Endothelial cell of umbilical vein (primary cell): ENCODE results near the gene MOB1A. TPM values are rescaled to one million over a fixed set of nuclear protein-coding genes. Genes with fewer than 3 reads are reported as not detected.

Source experiments
- BruUV-seq: library from RNA; stranded (reverse); fragments of 400-500 nt; replicated peaks from 2 replicates; lab custom pipeline; 2021; lab: Mats Ljungman, UMichigan
- CTCF ChIA-PET: fragments of 300-600, 350-600 bp; sonication (Branson Sonifier 250); formaldehyde crosslinking; loops from one replicate; lab custom pipeline; 2021; ENCODE audit warnings: antibody characterized with exemption, inconsistent platforms; lab: Charles Lee
- POLR2A ChIA-PET: fragments of 300-600, 350-600 bp; sonication (Branson Sonifier 250); formaldehyde crosslinking; loops from one replicate; lab custom pipeline; 2021; ENCODE audit warnings: antibody characterized with exemption, inconsistent platforms; lab: Charles Lee
- DNase-seq: peaks from one replicate; pipeline ENCODE4 v3.0.0-alpha.2; 2011; ENCODE audit warnings: low read depth, low spot score
- FAIRE-seq: peaks from 2 replicates; lab custom pipeline; 2011; peaks lifted over from hg19 to GRCh38; lab: Jason Lieb, UNC
- H2AFZ ChIP-seq: 2 replicates; pipeline ENCODE4 v1.6.0; 2012; ENCODE audit warnings: low read depth, low read length, control low read depth, inconsistent platforms
- H3K27ac ChIP-seq: 2 replicates; pipeline ENCODE4 v1.5.1; 2011; ENCODE audit warnings: low read depth, mild to moderate bottlenecking, control low read depth, low read length, moderate library complexity; ENCODE audit not compliant: insufficient read depth
- H3K27me3 ChIP-seq, 2 experiments: 2 replicates each; pipeline versions ENCODE4 v1.6.0 to v1.6.1; 2011; ENCODE audit warnings: low read length in 2 of 2, mixed read lengths in 1 of 2; ENCODE audit not compliant: control insufficient read depth in 2 of 2, insufficient read depth in 2 of 2
- H3K36me3 ChIP-seq, 2 experiments: 2 replicates in 1 of 2; 3 replicates in 1 of 2; pipeline ENCODE4 v1.5.1; 2011; ENCODE audit warnings: low read length in 2 of 2, mild to moderate bottlenecking in 1 of 2, moderate library complexity in 1 of 2; ENCODE audit not compliant: control insufficient read depth in 2 of 2, insufficient read depth in 2 of 2; ENCODE audit errors: extremely low read depth in 1 of 2
- H3K4me1 ChIP-seq: 3 replicates; pipeline ENCODE4 v1.5.1; 2011; ENCODE audit warnings: mild to moderate bottlenecking, low read length; ENCODE audit not compliant: control insufficient read depth, insufficient read depth; ENCODE audit errors: extremely low read depth
- H3K4me2 ChIP-seq: 2 replicates; pipeline ENCODE4 v1.6.1; 2011; ENCODE audit warnings: low read length, control low read depth, mixed read lengths; ENCODE audit not compliant: insufficient read depth
- H3K4me3 ChIP-seq, 3 experiments: fragments of 200-600 bp in 1 of 3; sonication (generic), shearing (Covaris generic) in 1 of 3; replicated peaks in 1 of 3; 2 replicates each; pipeline ENCODE4 v1.5.1; 2011 to 2016; ENCODE audit warnings: control low read depth in 3 of 3, low read length in 3 of 3, mild to moderate bottlenecking in 2 of 3, inconsistent platforms in 1 of 3, low read depth in 1 of 3, moderate library complexity in 1 of 3; ENCODE audit not compliant: insufficient read depth in 1 of 3
- H3K79me2 ChIP-seq: 2 replicates; pipeline ENCODE4 v1.6.0; 2012; ENCODE audit warnings: low read length, inconsistent platforms; ENCODE audit not compliant: control insufficient read depth, insufficient read depth
- H3K9ac ChIP-seq: replicated peaks from 2 replicates; pipeline ENCODE3; 2011; ENCODE audit warnings: low read length, control low read depth; ENCODE audit not compliant: insufficient read depth; ENCODE audit errors: extremely low read depth
- H3K9me1 ChIP-seq: replicated peaks from 3 replicates; pipeline ENCODE4 v1.6.0; 2011; ENCODE audit warnings: mild to moderate bottlenecking, low read length; ENCODE audit not compliant: control insufficient read depth, insufficient read depth; ENCODE audit errors: extremely low read depth
- H3K9me3 ChIP-seq: replicated peaks from 2 replicates; pipeline ENCODE4 v1.5.1; 2012; ENCODE audit warnings: low read length, inconsistent platforms; ENCODE audit not compliant: control insufficient read depth, insufficient read depth
- H4K20me1 ChIP-seq: replicated peaks from 2 replicates; pipeline ENCODE3; 2011; ENCODE audit warnings: mild to moderate bottlenecking, low read length; ENCODE audit not compliant: control insufficient read depth, insufficient read depth; ENCODE audit errors: extremely low read depth
- EZH2 ChIP-seq: IDR thresholded peaks from 2 replicates; pipeline ENCODE4 v1.6.1; 2012; ENCODE audit warnings: borderline replicate concordance, low read depth, mild to moderate bottlenecking, moderate library complexity, low read length, inconsistent platforms; ENCODE audit not compliant: severe bottlenecking
- FOS ChIP-seq: IDR thresholded peaks from 2 replicates; pipeline ENCODE4 v1.6.1; 2011; ENCODE audit warnings: mild to moderate bottlenecking, low read length, moderate library complexity, borderline replicate concordance; ENCODE audit not compliant: insufficient read depth
- GATA2 ChIP-seq: IDR thresholded peaks from 2 replicates; pipeline ENCODE4 v1.7.0; 2011; ENCODE audit warnings: low read depth, mild to moderate bottlenecking, moderate library complexity, mixed read lengths, low read length; ENCODE audit not compliant: insufficient read length, insufficient read depth
- POLR2A ChIP-seq: IDR thresholded peaks from 2 replicates; pipeline ENCODE4 v1.6.1; 2012; ENCODE audit warnings: low read depth, mild to moderate bottlenecking, control low read depth, low read length
- POLR2AphosphoS5 ChIP-seq: IDR thresholded peaks from 2 replicates; pipeline ENCODE4 v1.6.1; 2012; ENCODE audit warnings: low read depth, mild to moderate bottlenecking, control low read depth, low read length, moderate library complexity; ENCODE audit not compliant: insufficient read depth
- dilution Hi-C: fragments of 300-500 bp; cut with MboI; formaldehyde crosslinking; loops from one replicate; pipeline ENCODE4 v1.15.0; 2019; ENCODE audit warnings: low sequenced_read_pairs; ENCODE audit not compliant: extremely low pct_ligation_motif_present
- intact Hi-C: fragments of 100-400 bp; cut with micrococcal nuclease; formaldehyde crosslinking; loops from one replicate; pipeline ENCODE4 v1.10.0; 2022
- polyA plus RNA-seq, 4 experiments: library from polyadenylated mRNA; depleted of rRNA in 3 of 4; stranded (reverse) in 3 of 4; unstranded in 1 of 4; fragments of >200 nt; gene quantifications; 2 replicates each; pipeline versions ENCODE4 v1.2.1 to v1.2.3, GENCODE V29; 2011 to 2012; ENCODE audit warnings: missing spikeins in 1 of 4
- total RNA-seq: library from RNA; stranded (reverse); gene quantifications from 2 replicates; pipeline ENCODE4 v1.2.3, GENCODE V29; 2021
- TF ChIP-seq, protein P1 (sequence below), 2 donors: IDR thresholded peaks; 1 replicate in 1 of 2; 2 replicates in 1 of 2; pipeline ENCODE4 v1.5.1; 2011; ENCODE audit warnings: low read length in 2 of 2, mild to moderate bottlenecking in 2 of 2, moderate library complexity in 2 of 2, control low read depth in 1 of 2, inconsistent platforms in 1 of 2, low read depth in 1 of 2; ENCODE audit not compliant: insufficient read depth in 1 of 2; ENCODE audit errors: extremely low read depth in 1 of 2

Gene MOB1A
- total and polyA plus RNA-seq, 2 donors (not counting 3 experiments of a cell fraction or from before 2014, with no cell fraction given): 25.3 to 112 TPM

DNA sequence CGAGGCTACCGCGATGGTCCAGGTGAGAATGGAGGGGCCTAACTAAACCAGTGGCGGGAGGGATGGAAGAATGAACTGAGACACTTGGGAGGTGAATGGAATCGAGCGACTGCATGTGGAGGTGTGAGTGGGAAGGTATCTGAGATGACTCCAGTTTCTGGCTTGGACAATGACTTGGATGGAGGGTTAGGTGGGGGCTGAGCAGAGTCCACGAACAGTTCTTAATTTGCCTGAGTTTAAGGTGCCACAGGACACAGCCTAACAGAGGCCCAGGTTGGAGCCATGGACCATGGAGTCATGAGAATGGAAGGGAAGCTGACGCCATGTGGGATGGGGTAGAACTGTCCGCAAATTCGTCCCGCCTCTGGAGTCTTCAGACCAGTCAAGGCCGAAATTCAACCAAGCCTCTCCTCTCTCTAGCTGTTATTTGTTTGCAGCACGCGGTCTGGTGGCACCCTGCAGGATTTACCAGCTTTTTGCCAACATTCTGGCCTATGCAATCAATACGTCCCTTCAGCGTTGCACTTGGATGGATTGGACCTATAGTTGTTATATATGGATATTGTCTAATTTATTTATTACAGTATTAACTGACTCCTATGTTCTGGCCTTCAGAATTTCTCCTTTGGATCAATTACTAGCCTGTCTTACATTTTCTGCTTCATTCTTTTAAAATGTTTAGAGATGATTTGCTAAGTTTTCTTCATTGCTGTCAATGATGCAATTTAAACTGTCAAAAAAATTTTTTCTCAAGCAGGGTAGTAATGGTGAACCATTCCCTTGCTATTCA, 30.0 kb downstream of the MOB1A start:
- no peak for DNase-seq
- no TSS peak for BruUV-seq
- Histone ChIP-seq H3K4me1 (peaks cover 10% of the 10 kb centered on the region), H3K27me3 (no peaks in the 10 kb centered on the region), H3K9me3 (no peaks in the 10 kb centered on the region), H3K4me3 (peak overlapping the region; percentile 76 to 93 (median 77)), H3K9me1 (no peaks in the 10 kb centered on the region), H3K36me3 (peaks cover 0 to 3% of the 10 kb centered on the region in 2 experiments), H3K27ac (no peak overlapping the region), H4K20me1 (no peaks in the 10 kb centered on the region), H3K9ac (peak overlapping the region; percentile 60), H3K4me2 (peak overlapping the region; percentile 91), H3K79me2 (peaks cover 8% of the 10 kb centered on the region), H2AFZ (peak overlapping the region; percentile 97)
- intact Hi-C loops: loop anchor here (2.0 to 10.0 kb wide), 3 partner anchors 50 to 241 kb away; partner anchors contain the start of genes MTHFD2 and TET3
- ChIA-PET POLR2A (interaction anchor here (0.6 kb wide), 1 partner anchor 21 kb away, joined by 3 read pairs; no protein-coding TSS in a partner anchor), CTCF (interaction anchor here (0.9 to 7.7 kb wide), 7 partner anchors 10 to 468 kb away, joined by 3 to 180 read pairs (median 6); partner anchors contain the start of genes MOB1A and STAMBP)
- dilution Hi-C loops: no loop called here
- no peak for FAIRE-seq
- no peak for TF ChIP-seq GATA2
- TF ChIP-seq POLR2A: peak; percentile 28

- BruUV-seq: TSS peak; percentile 50
- TF ChIP-seq, protein P1, sequence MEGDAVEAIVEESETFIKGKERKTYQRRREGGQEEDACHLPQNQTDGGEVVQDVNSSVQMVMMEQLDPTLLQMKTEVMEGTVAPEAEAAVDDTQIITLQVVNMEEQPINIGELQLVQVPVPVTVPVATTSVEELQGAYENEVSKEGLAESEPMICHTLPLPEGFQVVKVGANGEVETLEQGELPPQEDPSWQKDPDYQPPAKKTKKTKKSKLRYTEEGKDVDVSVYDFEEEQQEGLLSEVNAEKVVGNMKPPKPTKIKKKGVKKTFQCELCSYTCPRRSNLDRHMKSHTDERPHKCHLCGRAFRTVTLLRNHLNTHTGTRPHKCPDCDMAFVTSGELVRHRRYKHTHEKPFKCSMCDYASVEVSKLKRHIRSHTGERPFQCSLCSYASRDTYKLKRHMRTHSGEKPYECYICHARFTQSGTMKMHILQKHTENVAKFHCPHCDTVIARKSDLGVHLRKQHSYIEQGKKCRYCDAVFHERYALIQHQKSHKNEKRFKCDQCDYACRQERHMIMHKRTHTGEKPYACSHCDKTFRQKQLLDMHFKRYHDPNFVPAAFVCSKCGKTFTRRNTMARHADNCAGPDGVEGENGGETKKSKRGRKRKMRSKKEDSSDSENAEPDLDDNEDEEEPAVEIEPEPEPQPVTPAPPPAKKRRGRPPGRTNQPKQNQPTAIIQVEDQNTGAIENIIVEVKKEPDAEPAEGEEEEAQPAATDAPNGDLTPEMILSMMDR (IDR thresholded peaks at IDR 0.05; ENCODE audit: extremely low read depth in 1 of 2, insufficient read depth in 1 of 2, low read depth in 1 of 2, low read length in 2 of 2): peak; percentile 66 to 79
- TF ChIP-seq EZH2 (no peak), POLR2AphosphoS5 (peak; percentile 93), POLR2A (peak; percentile 81), FOS (no peak)
- Histone ChIP-seq H2AFZ (peak within 1 kb of the TSS; percentile 97), H3K27me3 (no peaks in the 10 kb centered on the region), H3K9ac (peak within 1 kb of the TSS; percentile 69), H3K4me3 (peak within 1 kb of the TSS; percentile 76 to 93 (median 77)), H3K4me2 (peak within 1 kb of the TSS; percentile 91), H3K4me1 (peaks cover 10% of the 10 kb centered on the region), H3K79me2 (peaks cover 8% of the 10 kb centered on the region), H4K20me1 (no peaks in the 10 kb centered on the region), H3K9me1 (no peaks in the 10 kb centered on the region), H3K27ac (no peak within 1 kb of the TSS), H3K36me3 (no peaks in the 10 kb centered on the region), H3K9me3 (no peaks in the 10 kb centered on the region)
- DNase-seq: peak; percentile 73
- ChIA-PET CTCF (interaction anchor here (0.7 to 7.7 kb wide), 12 partner anchors 9 to 468 kb away, joined by 3 to 180 read pairs (median 5); partner anchors contain the start of genes MOB1A and STAMBP), POLR2A (interaction anchor here (1.2 kb wide), 1 partner anchor 31 kb away, joined by 4 read pairs; the partner anchor contains the start of gene MOB1A)
- FAIRE-seq: peak; percentile 74
- dilution Hi-C loops (no loop called here), intact Hi-C loops (loop anchor here (1.0 to 10.0 kb wide), 6 partner anchors 27 to 324 kb away; partner anchors contain the start of genes MTHFD2, STAMBP and TET3)
Measured at GRCh38 chr2:74147727-74148456, 30.8 kb downstream of the MOB1A start, which contains the start of gene BOLA3. BOLA3 (minus strand) TSS chr2:74147912; CDS start chr2:74147874, 38 bp downstream.
